Mesendoderm (in vitro differentiated cells): ENCODE results near the gene NOX5.

Experiments
- DNase-seq: peaks from one replicate; pipeline ENCODE4 v3.0.0; 2013
- H2AK5ac ChIP-seq: 2 replicates; pipeline ENCODE4 v1.6.1; 2013; ENCODE audit warnings: low read length, inconsistent platforms
- H2BK120ac ChIP-seq: 2 replicates; pipeline ENCODE4 v1.6.1; 2013; ENCODE audit warnings: low read depth, mild to moderate bottlenecking, low read length, moderate library complexity, mixed read lengths
- H2BK15ac ChIP-seq: replicated peaks from 2 replicates; pipeline ENCODE4 v1.6.1; 2013; ENCODE audit warnings: low read depth, mild to moderate bottlenecking, moderate library complexity
- H2BK5ac ChIP-seq: 2 replicates; pipeline ENCODE4 v1.6.1; 2013; ENCODE audit warnings: low read length, inconsistent platforms
- H3K18ac ChIP-seq: 2 replicates; pipeline ENCODE4 v1.6.1; 2013; ENCODE audit warnings: mild to moderate bottlenecking, low read length, mixed read lengths
- H3K23ac ChIP-seq: one replicate; pipeline ENCODE4 v1.6.1; 2013; ENCODE audit warnings: low read length
- H3K27ac ChIP-seq: 2 replicates; pipeline ENCODE4 v1.5.1; 2013; ENCODE audit warnings: low read depth, mild to moderate bottlenecking, inconsistent platforms, low read length, moderate library complexity
- H3K27me3 ChIP-seq: 2 replicates; pipeline ENCODE4 v1.6.1; 2013; ENCODE audit warnings: low read length, control low read depth, mild to moderate bottlenecking, inconsistent platforms; ENCODE audit not compliant: insufficient read depth, poor library complexity
- H3K36me3 ChIP-seq: 2 replicates; pipeline ENCODE4 v1.6.1; 2013; ENCODE audit warnings: low read length, inconsistent platforms; ENCODE audit not compliant: control insufficient read depth, insufficient read depth
- H3K4ac ChIP-seq: one replicate; pipeline ENCODE4 v1.6.1; 2013; ENCODE audit warnings: low read depth, mild to moderate bottlenecking, low read length, moderate library complexity
- H3K4me1 ChIP-seq: 2 replicates; pipeline ENCODE4 v1.6.1; 2013; ENCODE audit warnings: low read depth, low read length, inconsistent platforms; ENCODE audit not compliant: control insufficient read depth
- H3K4me2 ChIP-seq: 2 replicates; pipeline ENCODE4 v1.6.1; 2013; ENCODE audit warnings: low read length
- H3K4me3 ChIP-seq: 2 replicates; pipeline ENCODE4 v1.5.1; 2013; ENCODE audit warnings: mild to moderate bottlenecking, low read length
- H3K56ac ChIP-seq: one replicate; pipeline ENCODE4 v1.6.1; 2013; ENCODE audit warnings: low read length
- H3K79me1 ChIP-seq: 2 replicates; pipeline ENCODE4 v1.6.1; 2013; ENCODE audit warnings: low read length, inconsistent platforms
- H3K79me2 ChIP-seq: 2 replicates; pipeline ENCODE4 v1.6.1; 2013; ENCODE audit warnings: mild to moderate bottlenecking, low read length; ENCODE audit not compliant: control insufficient read depth, insufficient read depth
- H3K9ac ChIP-seq: 2 replicates; pipeline ENCODE4 v1.6.1; 2013; ENCODE audit warnings: low read length, inconsistent platforms
- H4K5ac ChIP-seq: one replicate; pipeline ENCODE4 v1.6.1; 2013; ENCODE audit warnings: low read length
- H4K8ac ChIP-seq: one replicate; pipeline ENCODE4 v1.6.1; 2013; ENCODE audit warnings: low read depth, mild to moderate bottlenecking, control low read depth, low read length, moderate library complexity
- WGBS: extraction: QIAGEN DNeasy Blood & Tissue Kit; methylation state at CpG from one replicate; pipeline ENCODE4 v1.1.7; 2013; ENCODE audit warnings: low lambda C conversion rate, missing lambda C conversion rate; ENCODE audit not compliant: insufficient coverage; ENCODE audit errors: extremely low coverage; 5-methylcytosine and 5-hydroxymethylcytosine counted together

NOX5 gene

GRCh38 chr15:68983961-68984481 lies 30.5 kb upstream of the NOX5 start:
- WGBS, result no CpG with 5 or more reads among the region's 4 CpGs
- Histone ChIP-seq H2BK15ac (no peak overlapping the region), H3K56ac (no peak overlapping the region), H3K36me3 (no peaks in the 10 kb centered on the region), H3K9ac (no peak overlapping the region), H3K23ac (no peak overlapping the region), H2BK5ac (no peak overlapping the region), H3K4me3 (no peak overlapping the region), H4K8ac (no peak overlapping the region), H3K4me1 (no peaks in the 10 kb centered on the region), H3K4me2 (no peak overlapping the region), H3K4ac (no peak overlapping the region), H3K79me1 (no peaks in the 10 kb centered on the region), H2BK120ac (no peak overlapping the region), H2AK5ac (no peak overlapping the region), H3K27ac (no peak overlapping the region), H3K27me3 (no peaks in the 10 kb centered on the region), H4K5ac (no peak overlapping the region), H3K79me2 (no peaks in the 10 kb centered on the region), H3K18ac (no peak overlapping the region)
- DNase-seq, result no peak

- WGBS, result no CpG with 5 or more reads among the region's 3 CpGs
- Histone ChIP-seq H3K4me3 (no peak overlapping the region), H4K5ac (no peak overlapping the region), H3K23ac (no peak overlapping the region), H2BK5ac (no peak overlapping the region), H2AK5ac (no peak overlapping the region), H3K79me1 (no peaks in the 10 kb centered on the region), H3K4me2 (no peak overlapping the region), H3K79me2 (no peaks in the 10 kb centered on the region), H2BK15ac (no peak overlapping the region), H3K18ac (no peak overlapping the region), H3K4ac (no peak overlapping the region), H4K8ac (no peak overlapping the region), H3K56ac (no peak overlapping the region), H3K27ac (no peak overlapping the region), H2BK120ac (no peak overlapping the region), H3K27me3 (no peaks in the 10 kb centered on the region), H3K4me1 (no peaks in the 10 kb centered on the region), H3K36me3 (no peaks in the 10 kb centered on the region), H3K9ac (no peak overlapping the region)
- DNase-seq, result no peak
Observed at GRCh38 chr15:68984586-68984985, 29.9 kb upstream of the NOX5 start.

- Histone ChIP-seq H3K56ac (no peak overlapping the region), H3K18ac (no peak overlapping the region), H3K36me3 (no peaks in the 10 kb centered on the region), H2BK120ac (no peak overlapping the region), H2BK15ac (no peak overlapping the region), H3K4me3 (no peak overlapping the region), H2BK5ac (no peak overlapping the region), H3K27me3 (no peaks in the 10 kb centered on the region), H3K23ac (no peak overlapping the region), H3K4me2 (no peak overlapping the region), H3K9ac (no peak overlapping the region), H3K79me1 (no peaks in the 10 kb centered on the region), H4K8ac (no peak overlapping the region), H3K79me2 (no peaks in the 10 kb centered on the region), H4K5ac (no peak overlapping the region), H3K27ac (no peak overlapping the region), H2AK5ac (no peak overlapping the region), H3K4ac (no peak overlapping the region), H3K4me1 (no peaks in the 10 kb centered on the region)
- no peak for DNase-seq
- WGBS, result no CpG with 5 or more reads among the region's 5 CpGs
Observed at GRCh38 chr15:68985361-68985891, 29.1 kb upstream of the NOX5 start.

GRCh38 chr15:68986322-68986721 lies 28.2 kb upstream of the NOX5 start:
- WGBS, result no CpG with 5 or more reads among the region's 5 CpGs
- H3K36me3 ChIP-seq, result no peaks in the 10 kb centered on the region

GRCh38 chr15:68987120-68987519 lies 27.4 kb upstream of the NOX5 start:
- Histone ChIP-seq H3K36me3 (no peaks in the 10 kb centered on the region), H3K23ac (no peak overlapping the region), H3K27ac (no peak overlapping the region), H3K79me2 (no peaks in the 10 kb centered on the region), H3K4me2 (no peak overlapping the region), H2BK120ac (no peak overlapping the region), H4K8ac (no peak overlapping the region), H3K9ac (no peak overlapping the region), H4K5ac (no peak overlapping the region), H3K4ac (no peak overlapping the region), H2BK15ac (no peak overlapping the region), H2BK5ac (no peak overlapping the region), H3K56ac (no peak overlapping the region), H3K79me1 (no peaks in the 10 kb centered on the region), H3K4me1 (peaks cover 2% of the 10 kb centered on the region), H3K4me3 (no peak overlapping the region), H3K18ac (no peak overlapping the region), H2AK5ac (no peak overlapping the region), H3K27me3 (no peaks in the 10 kb centered on the region)
- DNase-seq, result no peak
- WGBS, result no CpG with 5 or more reads among the region's 6 CpGs

More at GRCh38 chr15:68986322-68986721, 28.2 kb upstream of the NOX5 start:
- no peak overlapping the region for H3K56ac ChIP-seq
- no peak overlapping the region for H3K18ac ChIP-seq
- no peak for DNase-seq
- no peaks in the 10 kb centered on the region for H3K79me1 ChIP-seq
- no peak overlapping the region for H4K8ac ChIP-seq
- no peak overlapping the region for H3K4me2 ChIP-seq
- no peak overlapping the region for H2BK120ac ChIP-seq
- no peak overlapping the region for H3K4me3 ChIP-seq
- no peak overlapping the region for H2BK5ac ChIP-seq
- H3K27ac ChIP-seq, result no peak overlapping the region
- no peak overlapping the region for H3K4ac ChIP-seq
- no peak overlapping the region for H4K5ac ChIP-seq
- no peak overlapping the region for H3K23ac ChIP-seq
- H2AK5ac ChIP-seq, result no peak overlapping the region
- H3K4me1 ChIP-seq, result peaks cover 2% of the 10 kb centered on the region
- H3K27me3 ChIP-seq, result no peaks in the 10 kb centered on the region
- no peak overlapping the region for H2BK15ac ChIP-seq
- H3K79me2 ChIP-seq, result no peaks in the 10 kb centered on the region
- H3K9ac ChIP-seq, result no peak overlapping the region

GRCh38 chr15:68987676-68988075 lies 26.8 kb upstream of the NOX5 start:
- Histone ChIP-seq H3K27me3 (no peaks in the 10 kb centered on the region), H3K79me2 (no peaks in the 10 kb centered on the region), H3K4me3 (no peak overlapping the region), H3K27ac (no peak overlapping the region), H2BK15ac (no peak overlapping the region), H2BK120ac (no peak overlapping the region), H4K5ac (no peak overlapping the region), H3K18ac (no peak overlapping the region), H3K56ac (no peak overlapping the region), H3K9ac (no peak overlapping the region), H3K4me1 (peaks cover 2% of the 10 kb centered on the region), H3K4me2 (no peak overlapping the region), H2AK5ac (no peak overlapping the region), H2BK5ac (no peak overlapping the region), H3K36me3 (no peaks in the 10 kb centered on the region), H3K4ac (no peak overlapping the region), H3K23ac (no peak overlapping the region), H4K8ac (no peak overlapping the region), H3K79me1 (no peaks in the 10 kb centered on the region)
- no peak for DNase-seq
- WGBS, result no CpG with 5 or more reads among the region's 1 CpG
